HG03565 (cell line): ENCODE data around the gene KMT2C.
"Not testable (repeated sequence)": the region's sequence is repeated elsewhere in the genome, so short reads cannot be mapped to it uniquely, and the experiment has no call there.

ENCODE experiments used
- ATAC-seq: cut with Tn5 transposase; IDR thresholded peaks from one replicate; pipeline ENCODE4 v1.9.1; 2021; ENCODE audit warnings: mild to moderate bottlenecking, moderate library complexity; ENCODE audit not compliant: unreplicated experiment

The KMT2C gene

DNA sequence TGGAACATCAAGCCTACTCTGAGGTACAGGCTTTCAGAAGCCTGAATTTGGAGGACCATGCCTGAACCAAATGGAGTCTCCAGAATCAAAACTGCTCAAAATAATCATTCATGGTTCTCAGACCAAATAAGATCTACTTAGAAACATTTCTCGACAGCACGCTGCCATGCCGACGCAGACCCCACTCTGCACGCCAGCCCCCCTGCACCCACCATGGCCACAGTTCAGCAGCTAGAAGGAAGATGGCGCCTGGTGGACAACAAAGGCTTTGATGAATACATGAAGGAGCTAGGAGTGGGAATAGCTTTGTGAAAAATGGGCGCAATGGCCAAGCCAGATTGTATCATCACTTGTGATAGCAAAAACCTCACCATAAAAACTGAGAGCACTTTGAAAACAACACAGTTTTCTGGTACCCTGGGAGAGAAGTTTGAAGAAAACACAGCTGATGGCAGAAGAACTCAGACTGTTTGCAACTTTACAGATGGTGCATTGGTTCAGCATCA lies 6.6 kb upstream of the KMT2C start:
- no peak for ATAC-seq

DNA sequence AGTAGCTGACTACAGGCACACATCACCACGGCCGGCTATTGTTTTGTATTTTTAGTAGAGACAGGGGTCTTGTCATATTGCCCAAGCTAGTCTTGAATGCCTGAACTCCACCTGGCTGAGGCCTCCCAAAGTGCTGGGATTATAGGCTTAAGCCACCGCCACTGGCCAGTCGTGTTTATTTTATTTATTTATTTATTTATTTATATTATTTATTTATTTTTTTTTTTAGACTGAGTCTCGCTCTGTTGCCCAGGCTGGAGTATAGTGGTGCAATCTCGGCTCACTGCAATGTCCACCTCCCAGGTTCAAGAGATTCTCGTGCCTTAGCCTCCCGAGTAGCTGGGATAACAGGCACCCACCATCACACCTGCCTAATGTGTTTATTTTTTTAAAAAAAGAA lies 6.0 kb upstream of the KMT2C start:
- ATAC-seq = not testable (repeated sequence)

DNA sequence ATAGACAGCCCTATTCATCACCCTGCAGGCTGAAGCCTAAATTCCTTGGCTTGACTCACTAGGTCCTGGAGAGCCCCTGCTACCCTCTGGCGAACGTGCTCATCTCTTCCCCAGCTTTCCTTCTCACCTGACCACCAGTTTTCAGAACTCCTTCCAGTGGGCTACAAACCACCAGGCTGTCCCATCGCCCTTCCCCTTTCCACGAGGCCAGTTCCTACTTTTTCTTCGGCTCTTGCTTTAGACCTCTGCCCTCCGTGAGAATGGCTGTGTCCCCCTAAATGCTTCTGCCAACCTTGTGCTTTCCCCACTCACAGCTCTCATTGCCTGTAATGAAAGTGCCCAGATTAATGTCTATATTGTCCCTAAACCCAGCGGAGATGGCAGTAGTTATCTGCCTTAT lies 5.4 kb upstream of the KMT2C start:
- ATAC-seq = not testable (repeated sequence)

DNA sequence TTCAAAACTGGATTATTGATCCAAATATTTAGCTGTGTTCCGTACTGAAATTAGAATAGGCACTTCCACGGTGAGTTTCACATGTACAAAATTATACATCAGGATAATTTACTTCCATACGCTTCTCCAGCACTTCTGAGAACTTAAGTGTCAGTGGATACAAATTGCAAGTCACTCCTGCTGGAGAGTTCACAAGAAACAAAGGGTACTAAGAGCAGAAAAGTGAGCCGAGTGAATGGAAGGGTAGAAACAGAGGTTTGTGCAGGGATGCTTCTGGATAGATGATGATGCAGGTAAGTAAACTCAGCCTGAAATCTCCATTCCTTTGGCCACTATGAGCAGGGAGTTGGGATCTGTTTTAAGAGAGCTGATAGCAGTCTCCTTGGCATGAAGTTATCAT lies 2.2 kb upstream of the KMT2C start:
- not testable (repeated sequence) for ATAC-seq

DNA sequence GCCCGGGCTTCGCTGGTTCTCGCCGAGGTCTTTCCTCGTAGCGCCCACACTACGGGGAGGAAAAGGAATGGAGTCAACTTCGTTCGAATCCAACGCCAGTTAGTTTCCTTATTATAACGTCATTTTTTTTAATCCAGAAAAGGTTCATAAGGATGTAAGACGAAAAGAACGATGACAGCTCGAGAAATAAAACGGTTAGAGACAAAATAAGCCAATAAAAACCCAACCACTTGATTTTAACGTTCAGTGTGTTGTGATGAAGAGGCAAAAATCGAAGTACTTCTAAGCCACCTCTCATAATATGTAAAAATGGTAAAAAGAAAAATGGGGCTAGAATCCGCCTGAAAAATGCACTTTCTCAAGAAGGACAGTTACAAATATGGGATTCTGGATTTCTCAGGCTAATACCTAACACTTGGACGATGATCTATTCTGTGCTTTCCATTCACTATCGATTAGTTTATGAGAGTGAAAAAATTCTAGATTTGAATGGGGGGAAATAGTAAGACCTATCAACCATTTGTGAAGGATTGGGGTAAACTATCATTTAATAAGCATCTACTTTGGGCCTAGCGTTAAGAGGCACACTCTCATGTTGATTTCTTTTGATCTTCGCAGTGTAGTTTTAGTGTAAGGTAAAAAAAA lies 1.2 kb upstream of the KMT2C start:
- ATAC-seq = not testable (repeated sequence)

DNA sequence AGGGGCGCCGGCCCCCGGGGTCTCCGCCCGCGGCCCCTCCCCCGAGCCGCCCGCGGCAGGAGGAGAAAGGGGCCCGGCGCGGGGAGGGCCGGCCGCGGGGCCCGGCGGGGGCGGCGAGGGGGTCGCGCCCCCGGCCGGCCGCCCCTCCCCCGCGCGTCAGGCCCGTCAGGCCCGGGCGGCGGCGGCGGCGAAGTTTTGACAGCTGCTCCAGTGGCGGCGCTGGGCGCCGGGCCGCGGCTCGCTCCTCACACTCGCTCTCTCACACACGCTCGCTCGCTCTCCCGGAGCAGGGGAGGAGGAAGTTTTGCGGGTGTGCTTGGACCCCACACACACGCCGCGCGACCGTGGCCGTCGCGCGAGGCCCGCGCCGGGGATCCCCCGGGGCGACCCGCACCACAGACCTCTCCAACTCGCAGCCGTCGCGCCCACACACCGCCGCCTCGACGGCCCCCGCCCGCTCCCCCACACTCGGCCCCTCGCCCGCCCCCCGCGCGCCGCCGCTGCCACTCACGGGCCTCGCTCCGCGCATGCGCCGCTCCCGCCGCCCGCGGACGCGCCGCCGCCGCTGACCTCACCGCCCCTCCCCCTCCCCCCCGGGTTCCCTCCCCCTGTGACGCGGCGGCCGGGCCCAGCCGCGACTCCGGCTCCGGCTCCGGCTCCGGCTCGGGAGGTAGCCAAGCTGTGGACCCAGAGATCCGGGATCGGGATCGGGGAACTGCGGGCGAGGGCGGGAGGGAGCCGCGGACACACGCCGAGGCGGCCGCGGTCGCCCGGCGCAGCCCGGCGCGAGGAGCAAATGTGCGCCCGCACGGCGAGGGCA lies 518 bp upstream of the KMT2C start:
- ATAC-seq = peak; percentile 33

DNA sequence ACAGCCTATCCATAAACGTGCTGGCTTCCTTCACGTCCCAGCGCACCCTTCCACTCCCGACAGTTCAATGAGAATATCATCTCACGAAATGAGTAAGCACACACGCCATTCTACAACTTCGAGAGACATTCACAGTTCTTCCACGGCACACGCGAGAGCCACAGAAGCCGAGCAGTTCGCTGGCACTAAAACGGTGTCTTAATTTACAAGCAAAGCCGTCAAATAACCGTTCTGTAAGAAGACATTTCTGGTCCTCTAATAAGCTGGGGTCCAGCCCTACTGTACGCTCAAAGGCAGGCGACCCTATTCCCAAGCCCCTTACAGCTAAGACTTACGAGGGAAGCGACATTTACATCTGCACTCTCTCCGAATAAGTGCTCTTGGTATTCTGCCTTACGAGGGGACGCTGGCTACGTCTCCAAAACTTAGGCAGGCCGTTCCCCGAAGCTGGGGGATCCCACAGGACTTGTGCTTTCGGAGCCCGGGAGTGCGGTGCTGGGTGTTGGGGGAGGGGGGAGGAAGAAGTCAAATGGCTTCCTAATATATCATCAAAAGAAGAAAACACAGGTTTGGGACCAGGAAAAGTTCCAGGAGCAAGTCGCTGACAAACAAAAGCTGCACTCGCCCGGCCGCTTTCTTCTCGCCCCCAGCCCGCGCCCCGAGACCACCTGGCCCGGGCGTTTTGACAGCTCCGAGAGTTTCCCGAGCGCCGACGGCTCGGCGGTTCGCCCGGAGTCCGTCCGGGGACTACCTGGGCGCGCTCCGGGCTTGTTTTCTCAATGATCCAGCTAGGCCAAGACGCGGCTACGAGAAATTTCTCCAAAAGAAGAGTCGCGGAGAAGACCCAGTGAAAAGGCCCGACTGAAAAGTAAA lies 1.1 kb downstream of the KMT2C start:
- peak; percentile 26 for ATAC-seq

DNA sequence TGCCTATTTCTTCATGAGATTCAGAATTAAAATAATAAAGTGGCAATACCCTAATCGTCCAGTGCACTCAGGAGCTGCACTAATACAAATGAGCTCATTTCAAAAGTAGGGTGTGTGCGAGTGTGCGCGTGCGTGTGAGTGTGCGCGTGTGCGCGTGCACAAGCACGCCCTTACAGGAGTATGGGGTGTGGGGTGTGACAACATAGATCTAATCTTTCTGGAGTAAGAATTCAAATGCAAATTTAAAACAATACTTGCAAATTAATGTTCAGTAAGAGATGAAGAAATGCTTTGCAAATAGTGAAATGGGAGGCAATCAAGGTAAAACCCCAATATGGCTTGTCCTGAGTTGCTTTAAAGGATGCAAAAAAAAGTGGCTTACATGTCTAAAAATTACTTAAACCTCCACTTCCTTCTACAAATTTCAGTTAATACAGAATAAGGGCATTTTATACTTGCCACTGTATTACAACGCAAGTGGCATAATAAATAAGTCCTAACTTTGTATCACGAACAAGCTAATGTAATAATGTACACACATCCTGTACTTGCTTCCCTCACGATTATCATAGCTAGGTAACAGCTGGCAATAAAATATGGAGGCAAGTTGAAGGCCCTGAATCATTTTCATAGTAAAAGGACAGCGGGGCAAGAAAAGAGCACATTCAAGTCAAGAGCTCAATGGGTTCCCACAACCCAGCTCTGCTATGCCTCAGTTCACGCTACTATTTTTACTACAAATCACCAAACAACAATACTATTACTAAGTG lies 1.9 kb downstream of the KMT2C start:
- not testable (repeated sequence) for ATAC-seq

DNA sequence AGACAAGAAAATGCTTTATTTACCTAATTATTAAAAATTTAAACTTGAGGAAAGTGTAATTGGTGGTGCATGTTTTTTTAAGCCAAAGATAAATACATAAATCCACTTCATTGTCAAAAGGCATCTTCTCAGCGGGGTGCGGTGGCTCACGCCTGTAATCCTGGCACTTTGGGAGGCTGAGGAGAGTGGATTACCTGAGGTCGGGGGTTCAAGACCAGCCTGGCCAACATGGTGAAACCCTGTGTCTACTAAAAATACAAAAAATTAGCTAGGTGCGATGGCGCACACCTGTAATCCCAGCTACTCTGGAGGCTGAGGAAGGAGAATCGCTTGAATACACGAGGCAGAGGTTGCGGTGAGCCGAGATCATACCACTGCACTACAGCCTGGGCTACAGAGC lies 3.1 kb downstream of the KMT2C start:
- ATAC-seq = not testable (repeated sequence)

DNA sequence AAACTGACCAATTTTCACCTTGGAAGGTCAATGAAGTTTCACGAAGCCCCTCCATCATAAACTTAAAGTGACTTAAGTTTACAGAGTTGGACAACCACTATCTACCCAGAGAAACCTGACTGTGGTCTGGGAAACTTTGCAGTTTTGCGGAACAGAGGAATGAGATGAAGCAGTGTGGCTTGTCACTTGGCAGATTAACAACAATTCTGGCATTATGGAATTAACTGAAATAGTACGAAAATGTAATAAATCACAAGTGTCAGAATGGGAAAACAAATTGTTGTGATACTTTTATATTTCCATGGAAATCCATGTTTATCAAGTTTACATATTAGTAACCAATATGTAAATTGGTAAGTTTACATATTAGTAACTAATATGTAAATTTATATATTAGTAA lies 4.9 kb downstream of the KMT2C start:
- ATAC-seq = no peak

DNA sequence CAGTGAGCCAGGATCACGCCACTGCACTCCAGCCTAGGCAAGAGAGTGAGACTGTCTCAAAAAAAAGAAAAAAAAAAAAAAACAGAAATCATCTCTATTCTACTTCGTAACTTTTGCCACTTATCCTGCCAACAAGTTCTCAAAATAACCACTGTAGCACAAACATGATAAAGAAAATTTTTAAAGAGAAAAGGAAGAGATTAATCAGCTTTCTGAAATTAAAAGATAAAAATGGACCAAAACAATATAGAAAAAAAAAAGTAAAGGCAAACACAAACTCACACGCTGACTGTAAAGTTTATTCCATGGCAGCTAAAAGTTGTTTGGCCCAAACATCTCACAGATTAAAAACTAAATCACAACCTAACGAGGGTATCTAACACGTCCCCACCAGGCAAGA lies 5.7 kb downstream of the KMT2C start:
- ATAC-seq = not testable (repeated sequence)

DNA sequence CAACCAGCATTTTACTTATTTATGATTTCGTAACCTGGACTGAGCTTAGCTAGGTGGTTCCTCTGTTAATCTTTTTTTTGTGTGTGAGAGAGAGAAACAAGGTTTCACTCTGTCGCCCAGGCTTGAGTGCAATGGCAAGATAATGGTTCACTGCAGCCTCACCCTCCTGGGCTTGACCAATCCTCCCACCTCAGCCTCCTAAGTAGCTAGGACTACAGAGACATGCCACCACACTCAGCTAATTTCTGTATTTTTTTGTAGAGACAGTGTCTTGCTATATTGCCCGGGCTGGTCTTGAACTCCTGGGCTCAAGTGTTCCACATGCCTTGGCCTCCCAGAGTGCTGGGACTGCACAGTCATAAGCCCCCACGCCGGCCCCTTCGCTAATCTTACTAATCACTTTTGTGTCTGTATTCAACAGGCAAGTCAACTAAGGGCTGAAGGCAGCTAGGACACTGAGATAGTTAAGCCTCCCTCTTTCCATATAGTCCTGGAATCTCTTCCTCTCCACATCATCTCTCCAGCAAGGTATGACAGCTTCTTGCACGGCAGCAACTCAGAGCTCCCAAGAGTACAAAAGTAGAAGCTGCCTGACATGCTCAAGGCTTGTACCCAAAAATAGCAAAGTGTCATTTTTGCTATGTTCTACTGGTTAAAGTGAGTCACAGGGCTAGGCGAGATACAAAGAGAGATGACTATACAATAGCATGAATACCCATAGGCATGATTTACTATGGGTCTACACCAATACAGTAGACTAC lies 11.3 kb downstream of the KMT2C start:
- no peak for ATAC-seq

DNA sequence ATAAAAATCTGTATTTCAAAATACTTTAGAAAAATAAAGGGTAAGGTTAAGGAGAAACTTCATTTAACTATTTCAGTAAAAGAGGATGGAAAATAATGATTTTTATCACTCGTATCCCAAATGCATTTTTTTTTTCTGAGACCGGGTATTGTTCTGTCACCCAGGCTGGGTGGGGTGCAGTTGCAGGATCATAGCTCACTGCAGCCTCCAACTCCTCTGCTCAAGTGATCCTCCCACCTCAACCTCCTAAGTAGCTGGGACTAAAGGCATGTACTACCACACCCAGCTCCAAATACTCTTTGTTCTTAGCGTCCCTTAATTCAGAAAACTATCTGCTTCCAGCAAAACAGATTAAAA lies 11.8 kb downstream of the KMT2C start:
- no peak for ATAC-seq

DNA sequence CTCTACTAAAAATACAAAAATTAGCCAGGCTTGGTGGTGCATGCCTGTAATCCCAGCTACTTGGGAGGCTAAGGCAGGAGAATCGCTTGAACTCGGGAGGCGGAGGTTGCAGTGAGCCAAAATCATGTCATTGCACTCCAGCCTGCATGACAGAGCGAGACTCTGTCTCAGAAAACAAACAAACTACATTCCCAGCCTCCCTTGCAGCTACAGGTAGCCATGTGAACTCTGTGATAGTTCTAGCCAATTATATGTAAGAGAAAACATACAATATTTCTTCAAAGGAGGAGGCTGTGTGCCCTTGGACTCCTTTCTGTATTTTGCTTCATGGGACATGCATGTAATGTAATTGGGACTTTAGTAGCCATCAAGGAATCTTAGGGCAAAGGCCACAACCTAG lies 12.6 kb downstream of the KMT2C start:
- ATAC-seq = not testable (repeated sequence)

DNA sequence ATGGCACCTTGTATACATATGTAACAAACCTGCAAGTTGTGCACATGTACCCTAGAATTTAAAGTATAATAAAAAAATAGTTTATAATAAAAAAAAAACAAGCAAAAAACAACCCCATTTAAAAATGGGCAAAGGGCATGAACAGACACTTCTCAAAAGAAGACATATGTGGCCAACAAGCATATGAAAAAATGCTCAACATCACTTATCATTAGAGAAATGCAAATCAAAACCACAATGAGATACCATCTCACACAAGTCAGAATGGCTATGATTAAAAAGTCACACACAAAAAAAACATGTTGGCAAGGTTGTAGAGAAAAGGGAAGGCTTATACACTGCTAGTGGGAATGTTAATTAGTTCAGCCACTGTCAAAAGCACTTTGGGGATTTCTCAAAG lies 14.9 kb downstream of the KMT2C start:
- ATAC-seq = not testable (repeated sequence)

DNA sequence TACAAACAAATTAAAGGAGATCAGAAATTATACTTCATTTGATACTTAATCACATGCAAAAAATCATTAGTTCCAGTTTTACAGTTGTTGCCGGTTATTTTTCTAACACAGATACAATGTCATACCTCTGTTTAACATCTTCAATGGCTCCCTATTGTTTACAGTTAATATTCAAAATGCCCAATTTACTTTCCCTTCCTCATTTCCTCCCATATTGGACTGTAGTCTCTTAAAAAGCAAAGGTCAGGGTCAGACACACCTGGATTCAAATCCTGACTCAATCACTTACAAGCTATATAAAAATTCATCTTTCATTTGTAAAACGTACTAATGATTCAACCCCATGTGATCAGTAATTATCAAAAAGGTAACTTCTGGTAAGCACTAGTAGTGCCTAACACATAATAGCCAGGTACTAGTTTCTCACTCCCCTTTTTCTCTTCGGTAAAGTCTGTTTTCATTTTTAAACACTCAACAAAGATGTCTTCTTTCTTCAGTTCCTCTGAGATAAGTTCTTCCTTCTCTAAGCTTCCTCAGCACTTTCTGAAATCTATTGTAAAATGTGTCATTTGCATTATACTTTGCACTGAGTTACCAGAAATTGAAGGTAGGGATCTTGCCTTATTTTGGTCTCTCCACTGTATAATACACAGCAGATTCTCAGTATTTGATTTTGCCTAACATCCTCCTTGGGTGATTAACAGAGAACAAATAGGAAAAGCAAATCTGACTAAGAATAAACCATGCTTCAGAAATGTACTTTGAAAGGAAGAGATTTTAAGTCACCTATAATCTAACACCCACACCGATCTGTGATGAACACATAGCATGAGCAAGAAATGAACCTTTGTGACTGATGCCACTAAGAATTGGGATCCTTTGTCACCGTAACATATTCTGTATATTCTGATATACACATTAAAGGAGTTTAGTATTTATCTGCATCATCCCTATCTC lies 16.1 kb downstream of the KMT2C start:
- no peak for ATAC-seq

DNA sequence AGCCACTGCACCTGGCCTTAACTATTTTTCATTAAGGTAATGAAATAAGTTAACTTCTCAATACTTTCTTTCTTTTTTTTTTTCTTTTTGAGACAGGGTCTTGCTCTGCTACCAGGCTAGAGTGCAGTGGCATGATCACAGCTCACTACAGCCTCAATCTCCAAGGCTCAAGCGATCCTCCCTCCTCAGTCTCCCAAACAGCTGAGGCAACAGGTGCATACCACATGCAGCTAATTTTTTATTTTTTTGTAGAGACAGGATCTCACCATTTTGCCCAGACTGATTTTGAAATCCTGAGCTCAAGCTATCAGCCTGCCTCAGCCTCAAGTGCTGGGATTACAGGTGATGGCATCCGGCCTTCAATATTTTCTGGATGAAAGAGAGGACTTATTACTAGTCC lies 21.0 kb downstream of the KMT2C start:
- no peak for ATAC-seq

DNA sequence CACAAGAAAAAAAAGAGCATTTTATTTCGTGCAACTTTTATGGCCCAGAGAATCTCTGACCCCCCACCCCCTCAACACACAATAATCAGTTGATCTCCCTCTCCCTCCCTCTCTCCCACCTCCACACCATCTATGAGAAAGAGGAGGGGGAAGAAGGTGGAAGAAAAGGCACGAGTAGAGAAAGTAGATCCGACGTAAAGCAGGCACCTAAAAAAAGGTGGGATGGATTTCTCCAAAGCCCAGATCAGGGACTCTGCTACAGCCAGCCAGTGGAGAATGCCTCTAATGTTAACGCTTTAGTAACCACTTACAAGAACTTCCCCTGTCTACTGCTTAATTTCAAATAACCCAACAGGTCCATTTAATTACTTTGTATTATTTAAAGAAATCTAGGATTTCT lies 24.4 kb downstream of the KMT2C start:
- ATAC-seq = no peak

DNA sequence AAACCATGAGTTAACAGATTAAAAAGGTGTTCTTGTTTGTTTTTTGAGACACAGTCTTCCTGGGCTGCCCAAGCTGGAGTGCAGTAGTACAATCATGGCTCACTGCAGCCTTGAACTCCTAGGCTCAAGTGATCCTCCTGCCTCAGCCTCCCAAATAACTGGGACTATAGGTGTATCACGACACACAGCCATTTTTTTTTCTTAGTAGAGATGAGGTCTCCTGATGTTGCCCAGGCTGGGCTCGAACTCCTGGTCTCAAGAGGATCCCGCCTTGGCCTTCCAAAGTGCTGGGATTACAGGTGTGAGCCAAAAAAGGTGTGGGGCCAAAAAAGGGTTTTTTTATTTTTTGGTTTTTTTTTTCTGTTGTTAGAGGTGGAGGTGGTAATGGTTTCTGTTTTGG lies 29.3 kb downstream of the KMT2C start:
- ATAC-seq = no peak
